HepG2 (cell line): ENCODE results near the gene NBR1. TPM values are rescaled to one million over a fixed set of nuclear protein-coding genes. Genes with fewer than 3 reads are reported as not detected.

Experiments used
- DR1 ChIP-seq: sonication (generic); formaldehyde crosslinking; IDR thresholded peaks from 2 replicates; pipeline ENCODE4 v1.8.0; 2021; ENCODE audit warnings: mild to moderate bottlenecking, missing genetic modification reagents, inconsistent platforms
- FOXA1 ChIP-seq, 2 experiments: fragments of 450-650 bp in 1 of 2; sonication (generic) in 1 of 2; formaldehyde crosslinking in 1 of 2; IDR thresholded peaks; 2 replicates each; pipeline versions ENCODE4 v1.4.0 to v1.6.1; 2016 to 2020; ENCODE audit warnings: missing genetic modification reagents in 1 of 2
- FOXC1 ChIP-seq: sonication (generic); formaldehyde crosslinking; IDR thresholded peaks from 2 replicates; pipeline ENCODE4 v1.8.0; 2022; ENCODE audit warnings: mild to moderate bottlenecking, missing genetic modification reagents, borderline replicate concordance
- FOXP4 ChIP-seq: sonication (generic); formaldehyde crosslinking; IDR thresholded peaks from 2 replicates; pipeline ENCODE4 v1.4.0; 2020; ENCODE audit warnings: missing genetic modification reagents
- KMT2B ChIP-seq: IDR thresholded peaks from 2 replicates; pipeline ENCODE4 v1.6.1; 2016; ENCODE audit warnings: missing genetic modification reagents, missing compliant biosample characterization
- PCBP1 ChIP-seq: fragments of 200-400 bp; formaldehyde crosslinking; IDR thresholded peaks from 2 replicates; pipeline ENCODE4 v1.6.1; 2017; ENCODE audit warnings: mild to moderate bottlenecking, low read depth, low read length, borderline replicate concordance
- SCMH1 ChIP-seq: sonication (generic); formaldehyde crosslinking; IDR thresholded peaks from 2 replicates; pipeline ENCODE4 v1.9.0; 2021; ENCODE audit warnings: missing genetic modification reagents, mild to moderate bottlenecking, borderline replicate concordance
- SSRP1 ChIP-seq: IDR thresholded peaks from 2 replicates; pipeline ENCODE4 v1.6.1; 2016; ENCODE audit warnings: control low read depth
- TFDP2 ChIP-seq: sonication (generic); formaldehyde crosslinking; IDR thresholded peaks from 2 replicates; pipeline ENCODE4 v1.4.0; 2020; ENCODE audit warnings: missing genetic modification reagents
- TRIM24 ChIP-seq: sonication (generic); formaldehyde crosslinking; IDR thresholded peaks from 2 replicates; pipeline ENCODE4 v1.8.0; 2022; ENCODE audit warnings: mild to moderate bottlenecking, missing genetic modification reagents
- ZBTB37 ChIP-seq: sonication (generic); formaldehyde crosslinking; IDR thresholded peaks from 2 replicates; pipeline ENCODE4 v1.4.0; 2020; ENCODE audit warnings: mild to moderate bottlenecking, missing genetic modification reagents
- ZBTB39 ChIP-seq: sonication (generic); formaldehyde crosslinking; IDR thresholded peaks from 2 replicates; pipeline ENCODE4 v1.5.0; 2020; ENCODE audit warnings: missing genetic modification reagents
- ZBTB42 ChIP-seq: sonication (generic); formaldehyde crosslinking; IDR thresholded peaks from 2 replicates; pipeline ENCODE4 v1.5.0; 2020; ENCODE audit warnings: mild to moderate bottlenecking, missing genetic modification reagents
- ZIK1 ChIP-seq: sonication (generic); formaldehyde crosslinking; IDR thresholded peaks from 2 replicates; pipeline ENCODE4 v1.5.0; 2020; ENCODE audit warnings: mild to moderate bottlenecking, low read depth, missing genetic modification reagents, borderline replicate concordance
- ZNF280B ChIP-seq: sonication (generic); formaldehyde crosslinking; IDR thresholded peaks from 2 replicates; pipeline ENCODE4 v1.5.0; 2020; ENCODE audit warnings: missing genetic modification reagents, mild to moderate bottlenecking, borderline replicate concordance
- ZSCAN12 ChIP-seq: sonication (generic); formaldehyde crosslinking; IDR thresholded peaks from 2 replicates; pipeline ENCODE4 v1.9.0; 2021; ENCODE audit warnings: mild to moderate bottlenecking, missing genetic modification reagents
- polyA plus RNA-seq, 8 experiments: library from polyadenylated mRNA; depleted of rRNA in 3 of 8; stranded (reverse) in 7 of 8; unstranded in 1 of 8; fragments of >200 nt; fragmentation: Illumina TruSeq in 4 of 8; extraction: Trizol in 4 of 8; gene quantifications; 2 replicates each; pipeline versions ENCODE4 v1.2.1 to v1.2.3, GENCODE V29; 2011 to 2016; ENCODE audit warnings: low read depth in 4 of 8, missing spikeins in 1 of 8, mixed read lengths in 1 of 8; ENCODE audit not compliant: insufficient read depth in 1 of 8
- total RNA-seq, 5 experiments: library from RNA; depleted of rRNA; stranded (reverse); fragments of >200 nt; fragmentation: Illumina TruSeq; extraction: Trizol; gene quantifications; 2 replicates each; pipeline ENCODE4 v1.2.3, GENCODE V29; 2016; ENCODE audit warnings: low read depth in 1 of 5
- TF ChIP-seq, protein P1 (sequence below): sonication (generic); formaldehyde crosslinking; IDR thresholded peaks from 2 replicates; pipeline ENCODE4 v1.4.0; 2020; ENCODE audit warnings: missing genetic modification reagents, borderline replicate concordance
- TF ChIP-seq, protein P2 (sequence below): sonication (generic); formaldehyde crosslinking; IDR thresholded peaks from 2 replicates; pipeline ENCODE4 v1.5.0; 2020; ENCODE audit warnings: mild to moderate bottlenecking, low read depth, missing genetic modification reagents, borderline replicate concordance

Gene NBR1
- total and polyA plus RNA-seq, 2 of the 13 experiments (the other 11 are each of a cell fraction or from before 2014, with no cell fraction given) = 51.7 to 121 TPM

DNA sequence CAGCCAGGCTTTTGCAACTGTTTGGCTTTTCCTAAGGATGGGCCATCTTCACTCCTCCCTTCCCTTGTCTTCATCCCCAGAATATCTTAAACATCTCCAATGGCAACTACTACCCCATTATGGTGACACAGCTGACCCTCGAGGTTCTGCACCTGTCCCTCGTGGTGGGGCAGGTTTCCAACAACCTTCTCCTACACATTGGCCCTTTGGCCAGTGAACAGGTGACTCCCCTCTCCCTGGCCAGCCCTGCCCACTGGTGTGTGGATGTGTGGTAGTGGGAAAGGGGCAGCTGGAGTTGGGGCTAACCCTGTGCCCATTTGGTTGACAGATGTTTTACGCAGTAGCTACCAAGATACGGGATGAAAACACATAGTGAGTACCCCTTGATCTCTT lies 45.4 kb downstream of the NBR1 start (continued):
- TF ChIP-seq FOXP4 (CRISPR knock-in tag) (no peak), ZIK1 (CRISPR knock-in tag) (no peak), FOXA1 (IDR thresholded peaks at IDR 0.05) (no peak), FOXA1 (CRISPR knock-in tag; IDR thresholded peaks at IDR 0.05) (no peak), PCBP1 (no peak), ZBTB37 (CRISPR knock-in tag) (no peak), TRIM24 (CRISPR knock-in tag) (no peak), SSRP1 (CRISPR knock-in tag) (peak; percentile 88), DR1 (CRISPR knock-in tag) (no peak; the same call in 1 of the 2 replicates), FOXC1 (CRISPR knock-in tag) (no peak), SCMH1 (no peak), ZSCAN12 (no peak), ZBTB42 (CRISPR knock-in tag) (peak; percentile 36; the same call in 1 of the 2 replicates), TFDP2 (no peak; the same call in 1 of the 2 replicates), ZBTB39 (CRISPR knock-in tag) (no peak), KMT2B (0 out of 2 replicates have a peak, but pooled peaks have one; percentile 3), ZNF280B (no peak)
- TF ChIP-seq, protein P1, sequence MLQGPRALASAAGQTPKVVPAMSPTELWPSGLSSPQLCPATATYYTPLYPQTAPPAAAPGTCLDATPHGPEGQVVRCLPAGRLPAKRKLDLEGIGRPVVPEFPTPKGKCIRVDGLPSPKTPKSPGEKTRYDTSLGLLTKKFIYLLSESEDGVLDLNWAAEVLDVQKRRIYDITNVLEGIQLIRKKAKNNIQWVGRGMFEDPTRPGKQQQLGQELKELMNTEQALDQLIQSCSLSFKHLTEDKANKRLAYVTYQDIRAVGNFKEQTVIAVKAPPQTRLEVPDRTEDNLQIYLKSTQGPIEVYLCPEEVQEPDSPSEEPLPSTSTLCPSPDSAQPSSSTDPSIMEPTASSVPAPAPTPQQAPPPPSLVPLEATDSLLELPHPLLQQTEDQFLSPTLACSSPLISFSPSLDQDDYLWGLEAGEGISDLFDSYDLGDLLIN (CRISPR knock-in tag) = no peak
- TF ChIP-seq, protein P2, sequence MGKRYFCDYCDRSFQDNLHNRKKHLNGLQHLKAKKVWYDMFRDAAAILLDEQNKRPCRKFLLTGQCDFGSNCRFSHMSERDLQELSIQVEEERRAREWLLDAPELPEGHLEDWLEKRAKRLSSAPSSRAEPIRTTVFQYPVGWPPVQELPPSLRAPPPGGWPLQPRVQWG (CRISPR knock-in tag) = no peak
